SK-N-MC (cell line): ENCODE results near the gene NTRK1.

Experiments
- EZH2 ChIP-seq: fragments of 200-600 bp; sonication (generic); IDR thresholded peaks from one replicate; pipeline ENCODE4 v1.6.1; 2017; ENCODE audit warnings: antibody characterized with exemption
- POLR2AphosphoS5 ChIP-seq: IDR thresholded peaks from 2 replicates; pipeline ENCODE4 v1.6.1; 2012; ENCODE audit warnings: mild to moderate bottlenecking, low read depth, low read length, borderline replicate concordance

DNA sequence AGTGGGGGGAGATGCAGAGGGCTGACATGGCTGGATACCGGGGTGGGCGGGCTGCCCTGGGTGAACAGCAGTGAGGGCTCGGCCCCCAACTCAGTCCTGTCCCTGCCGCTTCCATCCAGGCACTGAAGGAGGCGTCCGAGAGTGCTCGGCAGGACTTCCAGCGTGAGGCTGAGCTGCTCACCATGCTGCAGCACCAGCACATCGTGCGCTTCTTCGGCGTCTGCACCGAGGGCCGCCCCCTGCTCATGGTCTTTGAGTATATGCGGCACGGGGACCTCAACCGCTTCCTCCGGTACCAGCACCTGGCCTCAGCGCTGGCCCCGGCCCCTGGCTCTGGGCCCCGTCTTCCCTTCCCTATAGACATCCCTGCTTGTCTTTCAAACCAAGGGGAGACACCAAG lies 15.6 kb downstream of the NTRK1 start:
- TF ChIP-seq EZH2 (no peak), POLR2AphosphoS5 (no peak)
